Measurements from ENCODE around the gene RAD54L2. TPM values are rescaled to one million over a fixed set of nuclear protein-coding genes. Genes with fewer than 3 reads are reported as not detected.
"Not testable (repeated sequence)": the region's sequence is repeated elsewhere in the genome, so short reads cannot be mapped to it uniquely, and the experiment has no call there.

RAD54L2 gene
- total RNA-seq, 4 donors from 2014 or later = 15.0 to 36.5 (median 20.4) TPM

GRCh38 chr3:51535146-51536019 is 3.1 kb upstream of the RAD54L2 start:
- no peak for DNase-seq (ENCODE audit: low spot score in 2 of 2)
- peaks cover 20% of the 10 kb centered on the region for H3K4me1 ChIP-seq
- TF ChIP-seq POLR2AphosphoS5 (IDR thresholded peaks at IDR 0.05) (no peak), EP300 (IDR thresholded peaks at IDR 0.05) (no peak), CTCF (IDR thresholded peaks at IDR 0.05) (no peak), POLR2A (IDR thresholded peaks at IDR 0.05) (no peak)
- no peak overlapping the region for H3K27ac ChIP-seq
- H3K9me3 ChIP-seq = no peaks in the 10 kb centered on the region
- H3K36me3 ChIP-seq = no peaks in the 10 kb centered on the region
- no peaks in the 10 kb centered on the region for H3K27me3 ChIP-seq
- 85% methylated on average over 7 of the region's 7 CpGs for WGBS
- no peak overlapping the region for H3K4me3 ChIP-seq

DNA sequence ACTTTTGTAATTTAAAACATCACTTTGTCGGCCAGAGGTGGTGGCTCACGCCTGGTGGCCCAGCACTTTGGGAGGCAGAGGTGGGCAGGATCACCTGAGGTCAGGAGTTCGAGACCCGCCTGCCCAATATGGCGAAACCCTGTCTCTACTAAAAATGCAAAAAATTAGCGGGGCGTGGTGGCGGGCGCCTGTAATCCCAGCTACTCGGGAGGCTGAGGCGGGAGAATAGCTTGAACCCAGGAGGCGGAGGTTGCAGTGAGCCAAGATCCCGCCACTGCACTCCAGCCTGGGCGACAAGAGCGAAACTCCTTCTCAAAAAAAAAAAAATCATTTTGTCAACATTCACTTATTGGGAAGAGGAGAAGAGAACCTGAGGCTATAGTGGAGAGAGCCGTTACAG is 888 bp upstream of the RAD54L2 start:
- not testable (repeated sequence) for H3K36me3 ChIP-seq; H3K27me3 ChIP-seq; DNase-seq (ENCODE audit: low spot score in 2 of 2); H3K9me3 ChIP-seq
- peak overlapping the region; percentile 100 for H3K4me3 ChIP-seq
- 79% methylated on average over 16 of the region's 16 CpGs for WGBS
- peaks cover 24% of the 10 kb centered on the region for H3K4me1 ChIP-seq
- H3K27ac ChIP-seq = peak overlapping the region; percentile 94

GRCh38 chr3:51538115-51538458 is 432 bp upstream of the RAD54L2 start:
- Histone ChIP-seq H3K4me1 (peaks cover 24% of the 10 kb centered on the region), H3K27me3 (no peaks in the 10 kb centered on the region), H3K4me3 (peak overlapping the region; percentile 100), H3K36me3 (peaks cover 4% of the 10 kb centered on the region), H3K27ac (peak overlapping the region; percentile 94), H3K9me3 (no peaks in the 10 kb centered on the region)
- WGBS = under 1% methylated on average over 7 of the region's 7 CpGs
- DNase-seq (ENCODE audit: low spot score in 2 of 2) = no peak
- TF ChIP-seq POLR2A (IDR thresholded peaks at IDR 0.05) (no peak), CTCF (IDR thresholded peaks at IDR 0.05) (no peak), POLR2AphosphoS5 (IDR thresholded peaks at IDR 0.05) (no peak), EP300 (IDR thresholded peaks at IDR 0.05) (no peak)

- Histone ChIP-seq H3K27me3 (no peaks in the 10 kb centered on the region), H3K36me3 (peaks cover 8% of the 10 kb centered on the region), H3K4me1 (peaks cover 24% of the 10 kb centered on the region), H3K4me3 (peak overlapping the region; percentile 100), H3K27ac (peak overlapping the region; percentile 94), H3K9me3 (no peaks in the 10 kb centered on the region)
- WGBS = under 1% methylated on average over 11 of the region's 11 CpGs
- TF ChIP-seq POLR2AphosphoS5 (IDR thresholded peaks at IDR 0.05) (no peak), EP300 (IDR thresholded peaks at IDR 0.05) (no peak), CTCF (IDR thresholded peaks at IDR 0.05) (no peak), POLR2A (IDR thresholded peaks at IDR 0.05) (no peak)
- peak in 1 of 2 donors; percentile 64 for DNase-seq (ENCODE audit: low spot score in 2 of 2)
Measured at GRCh38 chr3:51539291-51539941, 897 bp downstream of the RAD54L2 start.

- not testable (repeated sequence) for H3K4me3 ChIP-seq; H3K27ac ChIP-seq; H3K36me3 ChIP-seq; H3K9me3 ChIP-seq; DNase-seq (ENCODE audit: low spot score in 2 of 2); H3K27me3 ChIP-seq
- 92% methylated on average over 11 of the region's 11 CpGs for WGBS
- peaks cover 22% of the 10 kb centered on the region for H3K4me1 ChIP-seq
Measured at GRCh38 chr3:51542596-51542995, 4.1 kb downstream of the RAD54L2 start.

GRCh38 chr3:51544011-51544775 is 5.7 kb downstream of the RAD54L2 start:
- Histone ChIP-seq H3K4me1 (peaks cover 16% of the 10 kb centered on the region), H3K4me3 (no peak overlapping the region), H3K27ac (no peak overlapping the region), H3K27me3 (no peaks in the 10 kb centered on the region), H3K9me3 (no peaks in the 10 kb centered on the region), H3K36me3 (peaks cover 12% of the 10 kb centered on the region)
- TF ChIP-seq POLR2A (IDR thresholded peaks at IDR 0.05) (no peak), CTCF (IDR thresholded peaks at IDR 0.05) (no peak), POLR2AphosphoS5 (IDR thresholded peaks at IDR 0.05) (no peak), EP300 (IDR thresholded peaks at IDR 0.05) (no peak)
- no peak for DNase-seq (ENCODE audit: low spot score in 2 of 2)
- 86% methylated on average over 3 of the region's 3 CpGs for WGBS

Data from suprapubic skin (tissue), 4 donors.